ENCODE data around the gene SH3GL1. TPM values are rescaled to one million over a fixed set of nuclear protein-coding genes. Genes with fewer than 3 reads are reported as not detected.

Gene SH3GL1
- total RNA-seq, 1 donor from 2014 or later, result 43.7 TPM

DNA sequence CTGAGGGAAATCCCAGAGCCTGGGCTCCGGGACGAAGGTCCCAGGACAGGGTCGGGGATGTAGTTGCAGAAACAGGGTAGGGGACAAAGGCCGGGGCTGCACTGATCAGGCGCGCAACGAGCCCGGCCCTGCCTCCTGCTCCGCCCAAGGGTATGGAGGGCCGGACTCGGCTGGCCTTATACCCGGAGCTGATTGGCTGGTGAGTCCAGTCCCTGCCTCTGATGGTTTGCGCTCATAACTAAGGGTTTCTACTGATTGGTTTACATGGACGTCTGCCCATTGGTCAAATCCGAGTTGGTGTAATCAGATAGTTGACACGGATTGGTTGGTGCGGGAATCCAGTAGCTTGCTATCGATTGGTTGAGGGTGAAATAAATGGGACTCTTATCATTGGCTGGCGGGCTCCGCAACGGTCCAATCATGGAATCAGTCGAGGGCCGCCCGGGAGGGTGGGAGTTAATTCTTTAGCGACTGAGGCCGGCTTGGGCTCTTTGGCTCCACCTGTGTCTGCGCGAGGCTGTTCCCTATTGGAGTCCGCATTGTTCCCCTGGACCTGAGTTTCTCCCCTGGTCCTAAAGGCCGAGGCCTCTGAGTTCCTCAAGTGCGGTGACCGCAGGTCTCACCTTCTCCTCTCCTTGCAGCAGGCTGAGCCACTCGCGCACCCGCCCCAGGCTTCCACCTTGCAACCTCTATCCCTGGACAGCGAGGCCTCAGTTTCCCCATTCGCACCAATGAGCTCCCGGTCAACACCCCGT, 57.6 kb downstream of the SH3GL1 start:
- peak; percentile 75 for DNase-seq
- ChIA-PET CTCF (interaction anchor here (1.0 to 2.7 kb wide), 6 partner anchors 10 to 128 kb away, joined by 3 to 22 read pairs (median 3); no protein-coding TSS in a partner anchor), POLR2A (interaction anchor here (0.5 to 3.1 kb wide), 20 partner anchors 9 to 580 kb away, joined by 3 to 22 read pairs (median 6); partner anchors contain the start of genes CHAF1A, EEF2, HDGFL2 and MRPL54)
- TF ChIP-seq, protein P1, sequence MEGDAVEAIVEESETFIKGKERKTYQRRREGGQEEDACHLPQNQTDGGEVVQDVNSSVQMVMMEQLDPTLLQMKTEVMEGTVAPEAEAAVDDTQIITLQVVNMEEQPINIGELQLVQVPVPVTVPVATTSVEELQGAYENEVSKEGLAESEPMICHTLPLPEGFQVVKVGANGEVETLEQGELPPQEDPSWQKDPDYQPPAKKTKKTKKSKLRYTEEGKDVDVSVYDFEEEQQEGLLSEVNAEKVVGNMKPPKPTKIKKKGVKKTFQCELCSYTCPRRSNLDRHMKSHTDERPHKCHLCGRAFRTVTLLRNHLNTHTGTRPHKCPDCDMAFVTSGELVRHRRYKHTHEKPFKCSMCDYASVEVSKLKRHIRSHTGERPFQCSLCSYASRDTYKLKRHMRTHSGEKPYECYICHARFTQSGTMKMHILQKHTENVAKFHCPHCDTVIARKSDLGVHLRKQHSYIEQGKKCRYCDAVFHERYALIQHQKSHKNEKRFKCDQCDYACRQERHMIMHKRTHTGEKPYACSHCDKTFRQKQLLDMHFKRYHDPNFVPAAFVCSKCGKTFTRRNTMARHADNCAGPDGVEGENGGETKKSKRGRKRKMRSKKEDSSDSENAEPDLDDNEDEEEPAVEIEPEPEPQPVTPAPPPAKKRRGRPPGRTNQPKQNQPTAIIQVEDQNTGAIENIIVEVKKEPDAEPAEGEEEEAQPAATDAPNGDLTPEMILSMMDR (IDR thresholded peaks at IDR 0.05), result no peak
- peak overlapping the region; percentile 91 for H3K4me3 Mint-ChIP-seq
- no peaks in the 10 kb centered on the region for H3K27me3 Mint-ChIP-seq
- H3K4me1 Mint-ChIP-seq, result peaks cover 35% of the 10 kb centered on the region
- peak; percentile 85 for ATAC-seq (ENCODE audit: low read depth)
- H3K27ac Mint-ChIP-seq, result peak overlapping the region; percentile 82
- peaks cover 17% of the 10 kb centered on the region for H3K36me3 Mint-ChIP-seq (ENCODE audit: low read depth)
- intact Hi-C loops (cut with micrococcal nuclease), result loop anchor here (1.0 to 2.0 kb wide), 6 partner anchors 14 to 580 kb away; partner anchors contain the start of genes CHAF1A, MRPL54 and YJU2
- H3K9me3 Mint-ChIP-seq, result no peaks in the 10 kb centered on the region

DNA sequence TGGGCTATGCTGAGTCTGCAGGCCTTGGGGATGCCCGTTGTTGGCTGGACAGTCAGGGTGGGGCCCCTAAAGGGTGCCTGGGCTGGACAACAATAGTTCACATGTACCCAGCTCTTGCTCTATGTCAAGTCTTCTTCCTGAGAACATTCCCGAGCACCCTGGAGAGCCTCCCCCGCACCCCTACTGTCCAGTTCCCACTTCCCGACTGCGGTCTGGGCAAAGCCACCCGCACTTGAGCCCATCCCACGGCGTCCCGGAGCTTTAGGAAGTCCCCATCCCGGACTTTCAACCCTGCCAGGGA, 58.1 kb downstream of the SH3GL1 start:
- ChIA-PET CTCF (interaction anchor here (1.0 to 2.7 kb wide), 3 partner anchors 10 to 26 kb away, joined by 3 to 22 read pairs (median 3); no protein-coding TSS in a partner anchor), POLR2A (interaction anchor here (0.5 to 3.1 kb wide), 17 partner anchors 8 to 580 kb away, joined by 3 to 22 read pairs (median 7); partner anchors contain the start of genes CHAF1A, EEF2, HDGFL2 and MRPL54)
- no peak for ATAC-seq (ENCODE audit: low read depth)

DNA sequence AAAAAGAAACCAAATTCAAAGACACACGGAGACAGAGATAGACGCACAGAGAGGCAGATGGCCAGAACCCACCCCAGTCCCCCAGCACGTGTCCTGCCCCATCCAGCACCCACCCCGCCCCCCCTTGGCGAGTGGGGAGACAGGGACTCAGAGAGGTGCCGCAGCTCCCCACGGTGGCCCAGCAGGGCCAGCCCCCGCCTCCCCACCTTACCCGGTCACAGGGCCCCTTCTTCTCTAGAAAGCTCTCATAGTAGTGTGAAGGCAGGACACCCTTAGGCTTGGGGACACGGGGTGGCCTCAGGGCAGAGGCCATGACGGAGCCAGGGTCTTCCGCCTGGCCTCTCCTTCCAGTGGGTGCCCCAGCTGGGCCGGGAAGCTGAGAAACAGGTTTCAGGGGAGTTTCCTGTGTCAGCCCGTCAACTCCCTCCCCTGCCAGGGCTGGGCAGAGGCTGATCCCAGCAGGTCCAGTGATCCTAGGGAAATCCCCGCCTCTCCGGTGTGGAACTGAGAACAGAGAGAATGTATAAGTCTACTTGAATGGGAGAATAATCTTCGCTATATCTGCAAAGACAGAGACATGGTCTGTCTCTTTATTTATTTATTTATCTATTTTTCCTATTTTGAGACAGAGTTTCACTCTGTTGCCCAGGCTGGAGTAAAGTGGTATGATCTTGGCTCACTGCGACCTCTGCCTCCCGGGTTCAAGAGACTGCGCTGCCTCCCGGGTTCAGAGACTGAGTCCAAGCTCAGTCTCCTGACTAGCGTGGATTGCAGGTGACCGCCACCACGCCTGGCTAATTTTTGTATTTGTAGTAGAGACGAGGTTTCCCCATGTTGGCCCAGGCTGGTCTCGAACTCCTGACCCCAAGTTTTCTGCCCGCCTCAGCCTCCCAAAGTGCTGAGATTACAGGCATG, 61.6 kb downstream of the SH3GL1 start, which contains the start of gene STAP2:
TSS of gene STAP2 (minus strand) at position 387 of the 915 bp plus-strand sequence. CDS start at position 313, 74 bp downstream.
- POLR2A ChIA-PET, result interaction anchor here (0.6 kb wide), 1 partner anchor 84 kb away, joined by 4 read pairs; no protein-coding TSS in a partner anchor
- DNase-seq, result no peak
- TF ChIP-seq, protein P1 (IDR thresholded peaks at IDR 0.05), result no peak

More for the DNA sequence above, 58.1 kb downstream of the SH3GL1 start:
- peak overlapping the region; percentile 82 for H3K27ac Mint-ChIP-seq
- no peaks in the 10 kb centered on the region for H3K9me3 Mint-ChIP-seq
- peaks cover 36% of the 10 kb centered on the region for H3K4me1 Mint-ChIP-seq
- H3K4me3 Mint-ChIP-seq, result peak overlapping the region; percentile 91
- intact Hi-C loops (cut with micrococcal nuclease), result loop anchor here (1.0 to 2.0 kb wide), 5 partner anchors 14 to 579 kb away; partner anchors contain the start of genes MRPL54 and YJU2
- H3K36me3 Mint-ChIP-seq (ENCODE audit: low read depth), result peaks cover 13% of the 10 kb centered on the region
- no peak for DNase-seq
- no peaks in the 10 kb centered on the region for H3K27me3 Mint-ChIP-seq
- TF ChIP-seq, protein P1 (IDR thresholded peaks at IDR 0.05), result no peak

DNA sequence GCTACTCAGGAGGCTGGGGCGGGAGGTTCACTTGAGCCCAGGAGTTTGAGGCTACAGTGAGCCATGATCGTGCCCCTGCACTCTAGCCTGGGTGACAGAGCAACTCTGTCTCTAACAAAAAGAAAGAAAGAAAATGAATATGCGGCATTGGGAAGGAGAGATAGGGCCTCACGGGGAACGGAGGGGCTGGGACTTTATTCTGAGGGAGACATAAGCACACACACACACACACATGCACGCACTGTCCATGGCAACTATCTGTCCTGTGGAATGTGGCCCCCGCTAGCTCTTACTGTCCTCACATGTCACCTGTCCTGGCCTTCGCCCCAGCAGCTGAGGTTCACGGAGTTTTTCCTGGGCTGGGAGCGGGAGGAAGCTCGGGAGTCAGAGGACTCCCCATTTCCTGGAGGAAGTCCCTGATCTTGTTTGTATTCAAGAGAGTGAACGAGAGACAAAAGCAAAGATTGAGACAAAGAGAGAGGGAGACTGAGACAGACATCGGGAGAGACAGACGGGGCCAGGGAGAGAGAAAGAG, 62.4 kb downstream of the SH3GL1 start:
- POLR2A ChIA-PET, result no interaction called here
- no peak for DNase-seq
- no peak for ATAC-seq (ENCODE audit: low read depth)
- no peaks in the 10 kb centered on the region for H3K9me3 Mint-ChIP-seq
- peaks cover under 1% of the 10 kb centered on the region for H3K36me3 Mint-ChIP-seq (ENCODE audit: low read depth)
- no peaks in the 10 kb centered on the region for H3K27me3 Mint-ChIP-seq
- peaks cover 26% of the 10 kb centered on the region for H3K4me1 Mint-ChIP-seq
- intact Hi-C loops (cut with micrococcal nuclease), result no loop called here
- CTCF ChIA-PET, result interaction anchor here (1.2 to 1.5 kb wide), 2 partner anchors 15 to 198 kb away, joined by 3 to 7 read pairs; no protein-coding TSS in a partner anchor
- peak overlapping the region; percentile 35 for H3K27ac Mint-ChIP-seq
- peak overlapping the region; percentile 81 for H3K4me3 Mint-ChIP-seq
- TF ChIP-seq, protein P1 (IDR thresholded peaks at IDR 0.05), result no peak

More for the DNA sequence above, 61.6 kb downstream of the SH3GL1 start, which contains the start of gene STAP2:
- peaks cover 3% of the 10 kb centered on the region for H3K36me3 Mint-ChIP-seq (ENCODE audit: low read depth)
- peak within 1 kb of the TSS; percentile 81 for H3K4me3 Mint-ChIP-seq
- H3K27me3 Mint-ChIP-seq, result no peaks in the 10 kb centered on the region
- CTCF ChIA-PET, result interaction anchor here (1.2 to 1.5 kb wide), 2 partner anchors 14 to 199 kb away, joined by 3 to 7 read pairs; no protein-coding TSS in a partner anchor
- H3K9me3 Mint-ChIP-seq, result no peaks in the 10 kb centered on the region
- no peak for ATAC-seq (ENCODE audit: low read depth)
- peak within 1 kb of the TSS; percentile 35 for H3K27ac Mint-ChIP-seq
- intact Hi-C loops (cut with micrococcal nuclease), result no loop called here
- H3K4me1 Mint-ChIP-seq, result peaks cover 29% of the 10 kb centered on the region
